Dermis microvascular lymphatic vessel endothelial cell (primary cell): ENCODE measurements around the gene NDUFB10. TPM values are rescaled to one million over a fixed set of nuclear protein-coding genes. Genes with fewer than 3 reads are reported as not detected.
A peak's percentile ranks its signal among the peaks of the same experiment; 100 is the strongest.

Source experiments
- DNase-seq, 2 donors: peaks; one replicate each; pipeline versions ENCODE4 v3.0.0 to v3.0.0-alpha.2; 2010; ENCODE audit warnings: low read depth in 2 of 2
- total RNA-seq: library from RNA; depleted of rRNA; stranded (reverse); fragments of >200 nt; gene quantifications from 2 replicates; pipeline ENCODE4 v1.2.1, GENCODE V29; 2014

NDUFB10 gene
- total RNA-seq, 1 donor from 2014 or later: 137 TPM

GRCh38 chr16:2001456-2002355 is 42.4 kb downstream of the NDUFB10 start:
- no peak for DNase-seq

DNA sequence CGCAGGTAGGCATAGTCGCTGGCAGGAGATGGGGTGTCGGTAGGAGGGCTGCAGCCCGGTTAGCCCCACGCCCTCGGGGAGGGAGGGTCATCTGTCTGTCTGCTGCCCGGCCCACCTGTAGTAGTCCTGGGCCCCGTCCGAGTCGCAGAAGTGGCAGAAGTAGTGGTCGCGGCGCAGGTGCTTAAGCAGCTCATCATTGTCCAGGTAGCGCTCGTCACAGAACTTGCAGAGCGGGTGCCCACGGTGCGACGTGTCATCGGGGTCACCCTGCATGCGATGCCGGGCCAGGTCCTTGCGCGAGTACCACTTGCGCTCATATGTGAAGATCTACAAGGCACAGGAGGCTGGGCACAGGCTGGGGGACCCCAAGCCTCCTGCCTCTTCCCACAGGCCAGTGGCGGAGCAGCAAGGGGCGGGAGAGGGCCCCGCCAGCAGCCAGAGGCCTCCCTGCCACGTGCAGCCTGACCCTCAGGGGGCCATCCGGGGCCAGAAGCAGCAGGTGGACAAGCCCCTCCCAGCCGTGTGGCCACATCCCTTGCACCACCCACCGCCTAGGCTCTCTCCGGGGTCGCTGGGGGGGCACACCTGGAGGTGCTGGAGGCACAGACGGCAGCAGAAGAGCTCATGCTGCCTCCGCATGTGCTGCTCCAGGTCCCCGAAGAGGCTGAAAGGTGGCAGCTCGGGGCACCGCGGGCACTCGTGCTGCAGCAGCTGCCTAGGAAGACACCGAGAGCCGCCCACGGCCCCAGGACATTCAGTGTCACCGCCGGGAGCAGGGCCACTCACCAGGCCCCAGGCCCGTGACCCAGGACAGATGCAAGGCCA is 43.3 kb downstream of the NDUFB10 start:
- no peak for DNase-seq

GRCh38 chr16:2003231-2003826 is 44.0 kb downstream of the NDUFB10 start:
- no peak for DNase-seq

DNA sequence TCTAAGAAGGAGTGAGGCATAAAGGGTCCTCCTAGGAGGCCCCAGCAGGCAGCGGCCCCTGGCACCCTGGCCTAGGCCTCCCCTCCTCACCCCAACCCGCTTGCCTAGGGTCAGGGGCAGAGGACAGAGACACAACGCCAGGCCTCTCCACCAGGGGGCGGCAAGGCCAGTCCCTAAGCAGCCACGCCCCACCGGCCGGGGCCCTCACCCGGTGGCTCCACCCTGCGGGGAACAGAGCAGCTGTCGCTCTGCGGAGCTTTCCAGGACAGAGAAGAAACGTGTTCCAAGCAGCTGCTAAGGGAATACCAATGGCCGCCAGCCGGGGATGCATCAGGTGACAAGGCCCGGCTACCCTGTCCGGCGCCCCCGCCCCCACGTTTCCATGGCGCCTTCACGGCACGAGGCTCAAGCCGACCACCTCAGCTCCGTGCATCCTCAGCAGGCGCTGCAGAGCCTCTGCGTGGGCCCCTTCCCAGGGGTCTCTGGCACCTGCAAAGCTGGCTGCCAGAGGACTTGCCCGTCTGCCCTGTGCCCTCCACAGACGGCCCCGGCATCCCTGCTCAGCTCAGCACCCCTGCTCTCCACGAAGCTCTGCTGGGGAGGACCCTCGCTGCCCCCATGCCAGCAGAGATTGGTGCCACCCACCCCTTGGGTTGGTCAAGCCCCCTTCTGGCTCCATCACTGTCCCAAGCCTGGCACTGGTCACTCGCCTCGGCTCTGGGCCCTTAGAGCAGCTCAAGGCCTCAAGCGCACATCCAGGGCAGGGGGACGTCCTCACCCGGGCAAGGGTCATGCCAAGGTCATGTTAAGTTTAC is 44.7 kb downstream of the NDUFB10 start:
- peak; percentile 69 to 85 for DNase-seq

DNA sequence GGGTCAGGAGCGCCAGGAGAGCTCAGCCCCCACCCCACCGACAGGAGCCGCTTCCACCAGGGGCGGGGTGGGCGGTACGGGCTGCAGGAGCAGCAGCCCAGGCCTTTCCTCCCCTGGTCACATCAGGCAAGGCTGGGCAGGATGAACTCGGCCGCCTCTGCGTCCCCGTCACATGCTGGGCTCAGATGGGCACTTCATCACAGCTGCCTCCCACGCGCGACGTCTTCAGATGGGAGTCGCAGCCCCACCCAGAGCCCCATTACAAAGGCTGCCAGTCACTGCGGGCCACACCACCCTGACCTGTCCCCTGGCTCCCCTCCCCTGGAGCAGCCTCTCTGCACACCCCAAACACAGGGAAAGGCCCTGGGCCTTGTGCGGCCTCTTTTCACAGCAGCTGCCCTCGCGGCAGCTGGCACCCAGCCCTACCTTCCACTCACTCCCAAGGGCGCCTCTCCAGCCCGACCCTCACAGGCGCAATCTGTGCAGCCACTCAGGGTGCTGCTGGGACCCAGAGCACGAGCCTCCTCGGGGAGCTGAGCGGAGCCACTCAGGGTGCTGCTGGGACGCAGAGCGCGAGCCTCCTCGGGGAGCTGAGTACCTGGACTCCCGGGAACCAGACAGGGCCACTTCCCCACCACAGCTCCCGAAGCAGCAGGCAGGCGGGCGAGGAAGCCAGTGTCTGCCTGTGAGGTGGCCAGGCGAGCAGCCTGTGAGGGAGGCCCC is 45.6 kb downstream of the NDUFB10 start:
- no peak for DNase-seq

DNA sequence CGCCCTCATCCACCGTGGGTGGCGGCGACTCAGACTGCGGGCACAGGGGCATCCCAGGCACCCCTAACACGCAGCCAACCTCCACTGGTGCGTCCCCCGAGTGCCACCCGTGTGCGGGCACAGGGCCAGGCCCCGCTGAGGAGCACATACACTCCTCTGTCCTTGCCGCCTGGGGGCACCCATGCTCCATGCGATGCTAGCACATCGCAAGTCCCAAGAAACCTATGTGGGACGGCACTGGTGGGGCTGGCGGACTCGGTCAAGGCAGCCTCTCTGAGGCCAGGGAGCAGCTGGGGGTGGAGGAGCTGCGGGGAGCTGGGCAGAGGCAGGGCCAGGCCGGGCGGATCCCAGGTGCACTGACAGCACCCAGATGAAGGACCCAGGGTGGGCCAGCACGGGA is 46.3 kb downstream of the NDUFB10 start:
- no peak for DNase-seq

GRCh38 chr16:2006317-2006716 is 47.0 kb downstream of the NDUFB10 start:
- no peak for DNase-seq

DNA sequence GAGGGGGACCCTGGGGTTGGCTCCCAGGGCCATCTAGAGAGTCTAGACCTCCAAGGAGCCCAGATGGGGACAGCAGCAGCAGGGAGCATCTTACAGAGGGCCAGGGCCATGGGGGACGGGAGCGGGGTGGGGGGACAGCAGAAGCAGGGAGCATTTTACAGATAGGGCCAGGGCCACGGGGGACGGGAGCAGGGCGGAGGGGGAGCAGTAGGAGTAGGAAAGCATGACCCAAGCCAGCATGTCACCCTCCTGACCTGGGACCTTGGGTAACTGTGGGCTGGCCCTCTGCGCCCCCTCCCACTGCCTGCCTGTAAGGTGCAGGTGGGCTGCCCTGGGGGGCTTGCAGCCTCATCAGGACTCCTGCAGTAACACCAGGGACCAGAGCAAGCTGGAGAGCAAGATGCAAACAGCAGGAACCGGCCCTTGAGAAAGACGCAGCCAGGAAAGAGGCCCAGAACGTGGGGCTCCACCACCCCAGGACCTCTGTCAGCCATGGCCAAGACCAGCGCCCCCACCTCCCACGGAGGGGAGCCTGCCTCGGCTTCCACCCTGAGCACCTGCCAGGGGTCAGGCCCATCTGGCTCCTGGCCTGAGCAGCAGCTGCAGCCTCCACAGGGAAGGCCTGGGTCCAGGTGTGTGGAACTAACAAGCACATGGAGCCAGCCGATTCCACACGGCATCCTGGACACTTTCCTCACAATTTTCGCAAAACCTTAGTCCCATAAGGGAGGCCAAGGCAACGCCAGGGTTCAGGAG is 47.9 kb downstream of the NDUFB10 start:
- no peak for DNase-seq

GRCh38 chr16:2008009-2008526 is 48.7 kb downstream of the NDUFB10 start:
- peak in 1 of 2 donors; percentile 60 for DNase-seq

- DNase-seq: peak in 1 of 2 donors; percentile 38
Measured at GRCh38 chr16:2008631-2009163, 49.4 kb downstream of the NDUFB10 start.

DNA sequence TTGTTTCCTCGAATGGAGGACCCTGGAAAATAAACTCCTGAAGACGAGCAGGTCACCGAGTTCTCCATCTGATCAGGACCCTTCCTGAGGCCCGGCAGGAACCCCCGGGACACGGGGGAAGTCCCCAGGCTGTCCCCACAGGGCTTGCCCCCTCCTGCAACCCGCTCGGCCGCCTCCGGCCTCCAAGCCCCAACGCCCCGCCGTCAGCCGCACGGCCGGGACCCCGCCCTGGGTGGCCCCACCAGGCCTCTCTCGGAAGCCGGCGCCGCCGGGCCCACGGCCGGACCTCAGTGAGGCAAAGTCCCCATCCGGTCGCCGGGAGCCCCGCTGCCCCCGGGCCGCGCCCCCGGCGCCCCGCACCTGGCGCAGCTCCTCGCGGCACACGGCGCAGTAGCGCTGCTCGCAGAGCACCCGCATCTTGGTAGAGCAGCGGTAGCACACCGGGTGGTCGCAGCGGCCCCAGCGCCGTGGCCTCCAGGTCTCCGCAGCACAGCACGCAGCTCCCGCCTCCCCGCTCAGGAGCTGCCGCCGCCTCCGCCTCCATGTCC is 49.9 kb downstream of the NDUFB10 start:
- DNase-seq: no peak

DNA sequence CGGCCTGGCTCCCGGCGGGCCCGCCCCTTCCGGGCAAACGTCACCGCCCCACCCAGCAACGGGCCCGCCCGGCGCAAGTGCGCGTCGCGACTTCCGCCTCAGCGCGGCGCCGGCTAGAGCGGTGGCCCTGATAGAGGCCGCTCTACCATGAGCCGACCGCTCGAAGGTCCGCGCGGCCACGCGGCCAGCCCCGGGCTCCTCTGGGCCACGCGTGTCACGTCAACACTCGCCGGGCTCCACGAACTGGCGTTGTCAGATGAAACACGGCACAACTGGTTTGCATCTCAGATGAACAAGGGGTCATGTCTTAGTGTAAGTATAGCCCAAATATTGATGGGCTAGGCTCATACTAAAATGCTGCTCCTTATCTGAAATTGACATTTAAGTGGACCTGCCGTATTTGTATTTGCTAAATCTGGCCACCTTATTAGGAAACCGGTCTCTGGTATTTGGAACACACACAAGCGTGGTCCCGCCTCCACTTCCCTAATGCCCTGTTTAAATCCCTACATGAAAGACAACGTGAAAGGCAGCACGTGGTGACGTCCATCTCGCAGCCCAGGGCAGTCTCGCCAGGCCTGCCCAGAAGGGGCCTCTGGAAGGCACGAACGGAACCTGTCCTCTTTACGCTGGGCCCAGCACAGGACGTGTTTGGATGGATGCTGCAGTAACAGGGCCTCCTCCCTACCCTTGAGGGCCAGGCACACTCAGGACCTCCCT is 50.6 kb downstream of the NDUFB10 start, which contains the start of gene ZNF598:
ZNF598 (minus strand) TSS at position 31 of the 720 bp plus-strand sequence.
- peak; percentile 69 to 92 for DNase-seq

Other genes starting within 250 kb of the NDUFB10 start
- 33.0 and 37.6 TPM in 2 replicates for gene NME3, start 188.0 kb upstream of the NDUFB10 start, total RNA-seq
- 2.6 and 4.6 TPM in 2 replicates for gene EME2, start 186.7 kb upstream of the NDUFB10 start, total RNA-seq
- 48.1 and 58.2 TPM in 2 replicates for gene MRPS34, start 186.4 kb upstream of the NDUFB10 start, total RNA-seq
- gene SPSB3, start 177.0 kb upstream of the NDUFB10 start, total RNA-seq: 35.3 and 54.2 TPM in 2 replicates
- gene NUBP2, start 176.6 kb upstream of the NDUFB10 start, total RNA-seq: 58.9 and 76.7 TPM in 2 replicates
- gene IGFALS, start 165.8 kb upstream of the NDUFB10 start, total RNA-seq: not detected in 2 replicates
- gene HAGH, start 132.7 kb upstream of the NDUFB10 start, total RNA-seq: 53.5 and 82.7 TPM in 2 replicates
- 72.3 and 84.5 TPM in 2 replicates for gene FAHD1, start 132.3 kb upstream of the NDUFB10 start, total RNA-seq
- not detected in 2 replicates for gene MEIOB, start 87.4 kb upstream of the NDUFB10 start, total RNA-seq
- gene HS3ST6, start 41.1 kb upstream of the NDUFB10 start, total RNA-seq: not detected in 2 replicates
- gene MSRB1, start 16.3 kb upstream of the NDUFB10 start, total RNA-seq: 10.4 and 11.9 TPM in 2 replicates
- gene RPL3L, start 4.8 kb upstream of the NDUFB10 start, total RNA-seq: not detected in 2 replicates
- gene RPS2, start 5.3 kb downstream of the NDUFB10 start, total RNA-seq: 2,692 and 2,867 TPM in 2 replicates
- gene RNF151, start 7.3 kb downstream of the NDUFB10 start, total RNA-seq: not detected in 2 replicates
- 31.7 and 41.5 TPM in 2 replicates for gene TBL3, start 12.5 kb downstream of the NDUFB10 start, total RNA-seq
- gene NOXO1, start 21.9 kb downstream of the NDUFB10 start, total RNA-seq: 0.13 TPM in 1 of 2 replicates, not detected in the other
- 9.7 and 10.3 TPM in 2 replicates for gene GFER, start 24.7 kb downstream of the NDUFB10 start, total RNA-seq
- 1.3 and 1.5 TPM in 2 replicates for gene SYNGR3, start 30.4 kb downstream of the NDUFB10 start, total RNA-seq
- 9.2 and 12.9 TPM in 2 replicates for gene ZNF598, start 50.3 kb downstream of the NDUFB10 start, total RNA-seq
- 0.25 and 1.3 TPM in 2 replicates for gene NPW, start 60.2 kb downstream of the NDUFB10 start, total RNA-seq
- gene NHERF2, start 67.4 kb downstream of the NDUFB10 start, total RNA-seq: 48.5 and 64.6 TPM in 2 replicates
- 22.4 and 39.3 TPM in 2 replicates for gene NTHL1, start 88.3 kb downstream of the NDUFB10 start, total RNA-seq
- 23.6 and 36.4 TPM in 2 replicates for gene TSC2, start 88.4 kb downstream of the NDUFB10 start, total RNA-seq
- gene PKD1, start 176.4 kb downstream of the NDUFB10 start, total RNA-seq: 20.8 and 35.7 TPM in 2 replicates
- 0.51 and 0.77 TPM in 2 replicates for gene RAB26, start 189.1 kb downstream of the NDUFB10 start, total RNA-seq
- gene TRAF7, start 196.2 kb downstream of the NDUFB10 start, total RNA-seq: 64.6 and 88.1 TPM in 2 replicates
- under 0.01 and 0.13 TPM in 2 replicates for gene CASKIN1, start 237.1 kb downstream of the NDUFB10 start, total RNA-seq
- gene MLST8, start 245.9 kb downstream of the NDUFB10 start, total RNA-seq: 15.3 and 26.9 TPM in 2 replicates